GM12864 (cell line): Measurements from ENCODE around the gene TMEM120B.
"Not testable (repeated sequence)": the region's sequence is repeated elsewhere in the genome, so short reads cannot be mapped to it uniquely, and the experiment has no call there.

ENCODE experiments used
- DNase-seq: peaks from one replicate; pipeline ENCODE4 v3.0.0-alpha.2; 2011; ENCODE audit warnings: low read depth
- H3K4me3 ChIP-seq: 2 replicates; pipeline ENCODE4 v1.5.1; 2011; ENCODE audit warnings: mild to moderate bottlenecking, low read depth, low read length, control low read depth
- CTCF ChIP-seq: IDR thresholded peaks from 2 replicates; pipeline ENCODE4 v1.5.1; 2011; ENCODE audit warnings: low read depth, mild to moderate bottlenecking, moderate library complexity, low read length, control low read depth, inconsistent platforms; ENCODE audit errors: missing control alignments

TMEM120B gene

GRCh38 chr12:121712190-121712460 is 427 bp upstream of the TMEM120B start:
- TF ChIP-seq CTCF: no peak
- DNase-seq: no peak

GRCh38 chr12:121713257-121713777 is 765 bp downstream of the TMEM120B start:
- DNase-seq: no peak
- TF ChIP-seq CTCF: no peak
- peak overlapping the region; percentile 99 for H3K4me3 ChIP-seq

More at GRCh38 chr12:121712190-121712460, 427 bp upstream of the TMEM120B start:
- H3K4me3 ChIP-seq: peak overlapping the region; percentile 99

- H3K4me3 ChIP-seq: peak overlapping the region; percentile 99
- no peak for DNase-seq
- TF ChIP-seq CTCF: no peak
Observed at GRCh38 chr12:121713793-121714192, 1.2 kb downstream of the TMEM120B start.

GRCh38 chr12:121715055-121715454 is 2.5 kb downstream of the TMEM120B start:
- not testable (repeated sequence) for H3K4me3 ChIP-seq, DNase-seq

- no peak overlapping the region for H3K4me3 ChIP-seq
- TF ChIP-seq CTCF: no peak
- DNase-seq: no peak
Observed at GRCh38 chr12:121715862-121716435, 3.4 kb downstream of the TMEM120B start.

- no peak for TF ChIP-seq CTCF
- H3K4me3 ChIP-seq: no peak overlapping the region
- no peak for DNase-seq
Observed at GRCh38 chr12:121717041-121717699, 4.6 kb downstream of the TMEM120B start.

GRCh38 chr12:121718653-121719239 is 6.2 kb downstream of the TMEM120B start:
- DNase-seq: no peak
- TF ChIP-seq CTCF: no peak
- no peak overlapping the region for H3K4me3 ChIP-seq
